ENCODE data around the gene VRK1. TPM values are rescaled to one million over a fixed set of nuclear protein-coding genes. Genes with fewer than 3 reads are reported as not detected.

The VRK1 gene
- polyA plus RNA-seq, 2 of the 4 experiments (the other 2 are of a cell fraction), result 32.2 to 34.2 TPM

DNA sequence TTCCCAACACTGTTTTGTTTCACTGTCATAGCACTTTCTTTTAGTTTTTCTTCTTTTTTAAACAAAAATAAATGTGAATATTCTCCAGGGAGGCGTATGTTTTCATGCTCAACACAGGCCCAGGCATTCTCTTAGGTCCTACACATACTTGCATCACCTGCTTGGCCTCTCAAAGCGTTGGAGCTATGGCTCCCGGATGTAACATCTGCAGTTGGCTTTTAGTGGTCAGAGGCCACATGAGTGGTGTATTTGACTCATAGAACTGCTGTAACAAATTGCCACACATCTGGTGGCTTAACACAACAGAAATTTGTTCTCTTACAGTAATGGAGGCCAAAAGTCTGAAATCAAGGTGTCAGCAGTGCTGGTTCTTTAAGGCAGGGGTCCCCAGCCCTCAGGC, 44.6 kb upstream of the VRK1 start:
- no peak for DNase-seq (ENCODE audit: low read depth in 1 of 2, low spot score in 1 of 2)
- Histone ChIP-seq H3K4me1 (no peaks in the 10 kb centered on the region), H3K9me3 (no peaks in the 10 kb centered on the region), H3K27ac (no peak overlapping the region), H3K4me3 (no peak overlapping the region), H3K4me2 (no peak overlapping the region)
- ChIA-PET CTCF (no interaction called here), POLR2A (no interaction called here)
- TF ChIP-seq JUN (IDR thresholded peaks at IDR 0.05), result no peak
- no peak for TF ChIP-seq BHLHE40 (IDR thresholded peaks at IDR 0.05; ENCODE audit: low read depth, low read length)
- no peak for TF ChIP-seq RAD21 (conservative IDR thresholded peaks at IDR 0.05 in 1 of 2, IDR thresholded peaks at IDR 0.05 in 1 of 2)
- TF ChIP-seq MAFK (IDR thresholded peaks at IDR 0.05; ENCODE audit: partially characterized antibody), result no peak
- no peak for TF ChIP-seq USF2 (IDR thresholded peaks at IDR 0.05)
- no peak for TF ChIP-seq ZC3H11A (IDR thresholded peaks at IDR 0.05)
- no peak for TF ChIP-seq HDAC2 (IDR thresholded peaks at IDR 0.05)
- no peak for TF ChIP-seq TP53 (CRISPR knock-in tag; IDR thresholded peaks at IDR 0.05)
- TF ChIP-seq NPAS2 (CRISPR knock-in tag; IDR thresholded peaks at IDR 0.05; ENCODE audit: borderline replicate concordance), result no peak
- TF ChIP-seq KDM1A (IDR thresholded peaks at IDR 0.05; ENCODE audit: low read depth), result no peak
- TF ChIP-seq, protein P1, sequence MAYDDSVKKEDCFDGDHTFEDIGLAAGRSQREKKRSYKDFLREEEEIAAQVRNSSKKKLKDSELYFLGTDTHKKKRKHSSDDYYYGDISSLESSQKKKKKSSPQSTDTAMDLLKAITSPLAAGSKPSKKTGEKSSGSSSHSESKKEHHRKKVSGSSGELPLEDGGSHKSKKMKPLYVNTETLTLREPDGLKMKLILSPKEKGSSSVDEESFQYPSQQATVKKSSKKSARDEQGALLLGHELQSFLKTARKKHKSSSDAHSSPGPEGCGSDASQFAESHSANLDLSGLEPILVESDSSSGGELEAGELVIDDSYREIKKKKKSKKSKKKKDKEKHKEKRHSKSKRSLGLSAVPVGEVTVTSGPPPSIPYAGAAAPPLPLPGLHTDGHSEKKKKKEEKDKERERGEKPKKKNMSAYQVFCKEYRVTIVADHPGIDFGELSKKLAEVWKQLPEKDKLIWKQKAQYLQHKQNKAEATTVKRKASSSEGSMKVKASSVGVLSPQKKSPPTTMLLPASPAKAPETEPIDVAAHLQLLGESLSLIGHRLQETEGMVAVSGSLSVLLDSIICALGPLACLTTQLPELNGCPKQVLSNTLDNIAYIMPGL (CRISPR knock-in tag; IDR thresholded peaks at IDR 0.05; ENCODE audit: borderline replicate concordance), result no peak
- no peak for TF ChIP-seq FOXS1 (CRISPR knock-in tag; IDR thresholded peaks at IDR 0.05)
- no peak for TF ChIP-seq REST (IDR thresholded peaks at IDR 0.05)
- TF ChIP-seq NR3C1 (IDR thresholded peaks at IDR 0.05), result no peak
- no peak for TF ChIP-seq ZFP36 (IDR thresholded peaks at IDR 0.05; ENCODE audit: borderline replicate concordance, partially characterized antibody)
- no peak for TF ChIP-seq PHF8 (IDR thresholded peaks at IDR 0.05; ENCODE audit: borderline replicate concordance, low read depth)
- TF ChIP-seq MAZ (IDR thresholded peaks at IDR 0.05; ENCODE audit: borderline replicate concordance, low read depth, low read length), result no peak
- TF ChIP-seq FOSL2 (IDR thresholded peaks at IDR 0.05), result no peak
- no peak for TF ChIP-seq FOSL2 (CRISPR knock-in tag; IDR thresholded peaks at IDR 0.05)
- WGBS (ENCODE audit: missing lambda C conversion rate), result 66% methylated on average over 3 of the region's 3 CpGs
- no peak for ATAC-seq
- no peak for FAIRE-seq

DNA sequence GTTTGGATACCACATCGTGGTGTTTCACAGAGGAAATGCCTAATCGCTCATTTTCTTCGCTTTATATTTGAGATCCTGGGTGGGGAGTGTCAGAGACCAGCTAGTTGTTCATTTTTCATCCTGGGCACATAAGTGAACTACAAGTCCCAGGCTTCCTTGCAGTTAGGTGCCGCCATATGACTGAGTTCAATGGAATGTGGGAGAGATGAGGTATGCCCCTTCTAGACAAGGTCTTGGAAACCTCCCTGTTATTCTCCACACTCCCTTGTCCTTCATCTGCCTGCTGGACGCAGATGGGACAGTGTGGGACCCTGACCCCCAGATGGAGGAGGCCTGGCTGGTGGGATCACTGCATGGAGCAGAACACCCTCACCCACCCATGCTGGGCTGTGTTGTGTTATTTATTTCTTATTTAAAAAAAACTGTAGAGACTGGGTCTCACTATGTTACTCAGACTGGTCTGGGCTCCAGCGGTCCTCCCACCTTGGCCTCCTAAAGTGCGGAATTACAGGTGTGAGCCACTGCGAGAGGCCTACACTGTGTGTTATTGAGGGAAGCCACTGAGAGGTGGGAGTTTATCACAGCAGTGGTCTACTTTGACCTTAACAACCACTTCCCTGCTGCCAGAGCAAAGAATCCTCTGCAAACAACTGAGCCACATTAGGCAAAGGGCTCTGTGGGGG, 42.9 kb upstream of the VRK1 start:
- ChIA-PET POLR2A (no interaction called here), CTCF (no interaction called here)
- peak in 1 of 2 experiments; percentile 62; a peak in 4 of 6 replicates for ATAC-seq

More for the DNA sequence above, 42.9 kb upstream of the VRK1 start:
- no peak for TF ChIP-seq TFCP2L1 (CRISPR knock-in tag; IDR thresholded peaks at IDR 0.05)
- no peak for TF ChIP-seq RARB (CRISPR knock-in tag; IDR thresholded peaks at IDR 0.05)
- no peak for TF ChIP-seq HOXA7 (CRISPR knock-in tag; IDR thresholded peaks at IDR 0.05)
- TF ChIP-seq MAX (IDR thresholded peaks at IDR 0.05), result no peak
- H3K4me2 ChIP-seq, result no peak overlapping the region
- H3K27ac ChIP-seq, result no peak overlapping the region
- FAIRE-seq, result no peak
- H3K9me3 ChIP-seq, result no peaks in the 10 kb centered on the region
- no peak overlapping the region for H3K4me3 ChIP-seq
- DNase-seq (ENCODE audit: low read depth in 1 of 2, low spot score in 1 of 2), result peak in 1 of 2 experiments; percentile 20
- 74% methylated on average over 8 of the region's 8 CpGs for WGBS (ENCODE audit: missing lambda C conversion rate)
- H3K4me1 ChIP-seq, result no peaks in the 10 kb centered on the region

Data from A549 (cell line).